Esophagus muscularis mucosa (tissue), 4 donors: ENCODE data around the gene BPGM. TPM values are rescaled to one million over a fixed set of nuclear protein-coding genes. Genes with fewer than 3 reads are reported as not detected.

ENCODE experiments used
- DNase-seq: peaks from one replicate; pipeline ENCODE4 v3.0.0-alpha.2; 2017; ENCODE audit errors: extremely low spot score
- H3K27ac ChIP-seq, 4 donors: fragments of 200-600 bp; sonication (generic); replicated peaks in 1 of 4; 1 replicate in 3 of 4; 2 replicates in 1 of 4; pipeline ENCODE4 v1.5.1; 2016 to 2019; ENCODE audit warnings: mild to moderate bottlenecking in 1 of 4
- H3K27me3 ChIP-seq, 4 donors: fragments of 200-600 bp; sonication (generic); one replicate each; pipeline versions ENCODE4 v1.5.1 to v1.6.0; 2016 to 2019
- H3K36me3 ChIP-seq, 4 donors: fragments of 200-600 bp; sonication (generic); one replicate each; pipeline ENCODE4 v1.5.1; 2016 to 2019
- H3K4me1 ChIP-seq, 4 donors: fragments of 200-600 bp; sonication (generic); one replicate each; pipeline ENCODE4 v1.5.1; 2016 to 2019
- H3K4me3 ChIP-seq, 4 donors: fragments of 200-600 bp; sonication (generic); 1 replicate in 2 of 4; 2 replicates in 2 of 4; pipeline ENCODE4 v1.5.1; 2016 to 2019; ENCODE audit warnings: mild to moderate bottlenecking in 4 of 4, moderate library complexity in 1 of 4
- H3K9me3 ChIP-seq, 4 donors: fragments of 200-600 bp; sonication (generic); 1 replicate in 3 of 4; 2 replicates in 1 of 4; pipeline ENCODE4 v1.5.1; 2016 to 2019
- EP300 ChIP-seq: sonication (generic); formaldehyde crosslinking; IDR thresholded peaks from one replicate; pipeline ENCODE4 v1.6.1; 2017; ENCODE audit warnings: antibody characterized with exemption
- POLR2A ChIP-seq: fragments of 450-650 bp; IDR thresholded peaks from one replicate; pipeline ENCODE4 v1.6.1; 2017; ENCODE audit warnings: antibody characterized with exemption, moderate library complexity, mild to moderate bottlenecking, low read depth
- POLR2AphosphoS5 ChIP-seq, 2 donors: sonication (generic); formaldehyde crosslinking; IDR thresholded peaks; one replicate each; pipeline ENCODE4 v1.6.1; 2017; ENCODE audit warnings: antibody characterized with exemption in 2 of 2
- WGBS: methylation state at CpG from one replicate; pipeline ENCODE4 v1.1.5; 2018; 5-methylcytosine and 5-hydroxymethylcytosine counted together
- intact Hi-C: fragments of 100-400 bp; cut with DNase I; formaldehyde crosslinking; loops from one replicate; pipeline ENCODE4 v1.15.1; 2023
- total RNA-seq, 4 donors: library from RNA; depleted of rRNA; stranded (reverse); fragments of >200 nt; gene quantifications; one replicate each; pipeline versions ENCODE4 v1.1.0 to v1.2.1, GENCODE V29; 2016
- TF ChIP-seq, protein P1 (sequence below), 3 experiments: fragments of 200-600 bp in 2 of 3; fragments of 450-650 bp in 1 of 3; sonication (generic) in 2 of 3; IDR thresholded peaks; one replicate each; pipeline ENCODE4 v1.5.1; 2017 to 2019; ENCODE audit warnings: antibody characterized with exemption in 3 of 3, mild to moderate bottlenecking in 2 of 3, moderate library complexity in 1 of 3

The BPGM gene
- total RNA-seq, 4 donors from 2014 or later: 19.1 to 29.4 (median 22.7) TPM

DNA sequence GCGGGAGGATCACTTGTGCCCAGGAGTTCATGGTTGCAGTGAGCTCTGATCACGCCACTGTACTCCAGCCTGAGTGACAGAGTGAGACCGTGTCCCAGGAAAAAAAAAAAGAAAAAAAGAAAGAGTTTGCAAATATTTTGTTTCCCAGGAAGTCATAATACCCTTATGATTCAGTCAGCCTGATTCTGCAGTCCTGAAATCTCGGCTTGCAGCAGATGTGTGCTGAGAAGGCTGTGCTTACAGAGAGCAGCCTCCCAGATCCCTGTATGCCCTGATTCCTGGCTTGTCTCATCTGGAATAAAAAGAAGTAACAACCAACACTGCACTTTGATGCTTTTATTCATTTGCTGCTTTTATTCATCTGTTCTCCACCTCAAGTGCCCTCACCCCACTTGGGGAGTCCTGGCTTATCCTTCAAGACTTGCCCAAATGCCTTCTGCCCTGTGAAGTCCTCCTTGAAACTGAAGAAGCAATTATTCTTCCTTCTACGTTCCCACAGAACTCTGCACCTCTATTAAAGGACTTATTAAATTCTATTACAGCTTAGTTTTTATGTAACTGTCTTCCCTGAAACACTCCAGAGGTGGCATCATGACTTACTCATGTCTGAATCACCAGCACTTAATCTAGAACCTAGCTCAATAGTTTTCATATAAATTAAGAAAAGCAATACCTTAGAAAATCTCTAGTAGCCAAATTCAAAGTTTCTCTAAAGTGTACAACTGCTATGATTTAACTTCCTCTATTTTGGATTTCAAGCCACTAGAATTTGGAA lies 27.7 kb upstream of the BPGM start:
- no peaks in the 10 kb centered on the region for H3K9me3 ChIP-seq
- H3K4me3 ChIP-seq: no peak overlapping the region
- no peak for DNase-seq
- H3K36me3 ChIP-seq: no peaks in the 10 kb centered on the region
- intact Hi-C loops: no loop called here
- WGBS: 62% methylated on average over 5 of the region's 5 CpGs
- H3K27ac ChIP-seq: no peak overlapping the region
- no peak for TF ChIP-seq POLR2A
- TF ChIP-seq, protein P1, sequence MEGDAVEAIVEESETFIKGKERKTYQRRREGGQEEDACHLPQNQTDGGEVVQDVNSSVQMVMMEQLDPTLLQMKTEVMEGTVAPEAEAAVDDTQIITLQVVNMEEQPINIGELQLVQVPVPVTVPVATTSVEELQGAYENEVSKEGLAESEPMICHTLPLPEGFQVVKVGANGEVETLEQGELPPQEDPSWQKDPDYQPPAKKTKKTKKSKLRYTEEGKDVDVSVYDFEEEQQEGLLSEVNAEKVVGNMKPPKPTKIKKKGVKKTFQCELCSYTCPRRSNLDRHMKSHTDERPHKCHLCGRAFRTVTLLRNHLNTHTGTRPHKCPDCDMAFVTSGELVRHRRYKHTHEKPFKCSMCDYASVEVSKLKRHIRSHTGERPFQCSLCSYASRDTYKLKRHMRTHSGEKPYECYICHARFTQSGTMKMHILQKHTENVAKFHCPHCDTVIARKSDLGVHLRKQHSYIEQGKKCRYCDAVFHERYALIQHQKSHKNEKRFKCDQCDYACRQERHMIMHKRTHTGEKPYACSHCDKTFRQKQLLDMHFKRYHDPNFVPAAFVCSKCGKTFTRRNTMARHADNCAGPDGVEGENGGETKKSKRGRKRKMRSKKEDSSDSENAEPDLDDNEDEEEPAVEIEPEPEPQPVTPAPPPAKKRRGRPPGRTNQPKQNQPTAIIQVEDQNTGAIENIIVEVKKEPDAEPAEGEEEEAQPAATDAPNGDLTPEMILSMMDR (IDR thresholded peaks at IDR 0.05): no peak
- no peak for TF ChIP-seq EP300
- TF ChIP-seq POLR2AphosphoS5 (IDR thresholded peaks at IDR 0.05): no peak
- peaks cover 0 to 4% (median 0%) of the 10 kb centered on the region in 4 donors for H3K4me1 ChIP-seq
- H3K27me3 ChIP-seq: no peaks in the 10 kb centered on the region

DNA sequence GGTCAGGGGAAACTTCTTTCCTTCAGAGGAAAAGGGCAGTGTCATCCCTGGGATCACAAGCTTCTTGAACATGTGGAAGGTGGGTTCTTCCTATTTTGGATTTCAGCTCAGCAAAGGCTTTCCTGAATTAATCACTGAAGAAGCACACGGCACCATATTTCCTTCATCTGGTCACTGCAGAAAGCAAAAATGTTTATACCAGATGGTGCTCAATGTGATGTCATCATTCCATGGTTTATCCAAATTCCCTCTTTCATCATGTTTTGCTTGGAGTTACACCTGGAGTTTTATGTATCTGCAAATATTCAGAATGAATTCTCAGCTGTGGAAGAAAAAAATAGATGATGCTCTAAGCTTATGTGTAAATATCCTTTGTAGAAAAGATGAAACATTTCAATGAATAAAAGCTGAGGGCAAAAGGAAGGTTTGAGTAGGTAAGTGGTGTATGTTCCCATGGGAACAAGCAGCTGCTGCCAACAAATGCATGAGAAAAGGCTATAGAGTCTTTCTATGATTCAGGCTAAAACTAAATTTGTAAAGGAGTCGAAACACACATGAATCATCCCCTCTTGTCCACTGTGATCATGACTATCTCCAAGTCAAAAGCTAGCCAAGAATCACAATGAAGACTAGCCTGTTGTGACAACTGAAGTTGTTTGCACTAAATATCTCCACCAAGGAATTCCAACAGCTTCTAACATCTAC lies 26.9 kb upstream of the BPGM start:
- H3K4me1 ChIP-seq: no peaks in the 10 kb centered on the region
- H3K4me3 ChIP-seq: no peak overlapping the region
- no peak for TF ChIP-seq POLR2A
- TF ChIP-seq, protein P1 (IDR thresholded peaks at IDR 0.05): no peak
- no peak for TF ChIP-seq POLR2AphosphoS5 (IDR thresholded peaks at IDR 0.05)
- no peak for TF ChIP-seq EP300
- no peak for DNase-seq
- H3K36me3 ChIP-seq: no peaks in the 10 kb centered on the region
- 19% methylated on average over 2 of the region's 2 CpGs for WGBS
- intact Hi-C loops: no loop called here
- H3K27me3 ChIP-seq: no peaks in the 10 kb centered on the region
- no peaks in the 10 kb centered on the region for H3K9me3 ChIP-seq
- no peak overlapping the region for H3K27ac ChIP-seq

DNA sequence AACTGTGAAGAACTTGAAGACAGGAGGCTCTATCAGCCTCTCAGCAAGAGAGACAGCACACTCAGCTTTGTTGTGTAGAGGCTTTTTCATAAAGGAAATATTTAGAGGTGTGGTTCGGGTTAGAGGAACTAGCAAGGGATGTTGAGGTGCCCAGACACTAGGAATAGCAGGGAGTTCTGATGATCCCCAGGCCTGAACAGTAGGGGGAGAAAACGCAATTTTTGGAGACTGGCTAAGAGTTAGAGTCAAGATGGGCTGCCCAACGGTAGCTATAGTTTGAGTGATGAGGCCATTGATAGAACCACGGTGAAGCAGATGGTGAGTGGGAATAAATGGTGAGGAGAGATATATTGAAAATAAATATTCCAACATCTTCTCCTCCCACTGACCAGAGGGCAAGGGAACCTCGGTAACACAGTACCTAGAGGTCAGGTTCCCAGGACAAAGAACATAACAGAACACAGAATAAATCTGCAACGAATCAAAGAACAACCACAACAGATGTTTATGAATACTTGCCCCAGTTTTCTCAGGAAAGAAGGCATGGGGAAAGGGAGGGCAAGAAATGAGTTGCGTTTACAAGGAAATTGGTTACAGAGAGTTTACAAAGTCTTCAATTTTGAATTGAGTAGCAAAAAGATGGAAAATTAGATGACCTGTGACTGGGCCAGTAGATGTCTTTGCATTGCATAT lies 24.2 kb upstream of the BPGM start:
- H3K36me3 ChIP-seq: no peaks in the 10 kb centered on the region
- no peaks in the 10 kb centered on the region for H3K4me1 ChIP-seq
- H3K27ac ChIP-seq: no peak overlapping the region
- H3K9me3 ChIP-seq: no peaks in the 10 kb centered on the region
- 71% methylated on average over 7 of the region's 7 CpGs for WGBS
- no peak for DNase-seq
- H3K27me3 ChIP-seq: peaks cover 0 to 4% (median 0%) of the 10 kb centered on the region in 4 donors
- TF ChIP-seq EP300 (no peak), POLR2A (no peak), POLR2AphosphoS5 (IDR thresholded peaks at IDR 0.05) (no peak)
- TF ChIP-seq, protein P1 (IDR thresholded peaks at IDR 0.05): no peak
- intact Hi-C loops: no loop called here
- H3K4me3 ChIP-seq: no peak overlapping the region

DNA sequence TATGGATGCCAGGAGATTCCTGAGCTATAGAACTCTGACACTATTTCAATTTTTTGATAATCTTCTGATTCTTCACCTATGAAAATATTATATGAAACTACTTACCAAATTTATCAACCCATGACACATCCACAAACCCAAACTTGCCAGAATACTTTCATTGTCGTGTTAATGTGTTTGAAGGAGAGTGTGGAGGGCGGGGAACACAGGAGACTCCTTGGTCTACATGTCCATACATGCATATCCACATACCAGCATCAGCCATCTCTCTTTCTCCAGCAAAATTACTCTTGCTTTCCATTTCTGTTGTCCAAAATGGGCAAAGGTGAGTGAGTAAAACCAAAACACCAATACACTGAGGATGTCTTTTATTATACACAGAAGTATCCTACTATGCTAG lies 23.5 kb upstream of the BPGM start:
- H3K9me3 ChIP-seq: no peaks in the 10 kb centered on the region
- H3K27me3 ChIP-seq: peaks cover 0 to 4% (median 0%) of the 10 kb centered on the region in 4 donors
- TF ChIP-seq EP300 (no peak), POLR2AphosphoS5 (IDR thresholded peaks at IDR 0.05) (no peak), POLR2A (no peak)
- TF ChIP-seq, protein P1 (IDR thresholded peaks at IDR 0.05): no peak
- DNase-seq: no peak
- 76% methylated on average over 2 of the region's 2 CpGs for WGBS
- no peaks in the 10 kb centered on the region for H3K36me3 ChIP-seq
- no peaks in the 10 kb centered on the region for H3K4me1 ChIP-seq
- intact Hi-C loops: no loop called here
- no peak overlapping the region for H3K27ac ChIP-seq
- no peak overlapping the region for H3K4me3 ChIP-seq
